ENCODE data around the gene NHEJ1. TPM values are rescaled to one million over a fixed set of nuclear protein-coding genes. Genes with fewer than 3 reads are reported as not detected.

NHEJ1 gene
- polyA plus RNA-seq, 1 of the 3 experiments (the other 2 are of a cell fraction): 16.3 TPM

DNA sequence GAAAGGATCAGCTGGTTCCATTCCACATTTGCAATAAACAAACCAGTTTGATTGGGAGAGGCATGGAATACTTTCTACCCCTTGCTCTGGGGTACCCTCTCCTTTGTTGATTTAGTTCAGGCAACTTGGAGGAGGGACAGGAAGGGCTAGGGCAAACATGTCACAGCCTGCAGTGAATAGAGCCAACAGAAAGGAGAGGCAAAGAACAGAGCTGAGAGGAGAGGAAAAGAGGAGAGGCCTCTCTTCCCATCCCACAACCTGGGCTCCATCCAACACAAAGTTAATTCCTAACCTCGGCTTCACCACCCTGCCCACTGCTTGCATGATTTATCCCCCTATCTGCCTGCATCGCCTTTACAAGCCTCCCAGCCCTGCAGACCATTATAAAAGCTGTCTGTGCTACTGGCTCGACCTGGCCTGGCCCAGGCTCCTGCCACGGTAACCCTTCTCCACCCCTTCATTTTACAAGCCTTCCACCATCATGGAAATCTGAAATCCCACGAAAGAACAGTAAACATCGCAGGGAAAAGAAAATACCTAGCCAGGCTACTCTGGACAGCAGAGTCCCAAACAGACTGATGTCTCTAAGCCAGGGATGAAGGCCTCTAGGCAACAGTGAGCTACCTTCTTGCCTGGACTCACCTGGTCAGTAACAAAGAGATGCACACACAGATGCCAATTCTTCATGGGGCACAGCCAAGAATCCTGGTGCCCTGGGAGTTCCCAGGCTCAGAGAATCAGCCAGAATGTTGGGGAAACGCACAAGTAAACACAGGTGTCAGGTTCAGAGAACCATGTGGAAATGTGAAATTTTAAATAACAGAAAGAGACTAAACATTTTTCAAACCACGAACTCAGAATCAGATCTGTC, 43.6 kb downstream of the NHEJ1 start:
- POLR2A ChIA-PET: no interaction called here
- no peak overlapping the region for H3K27ac ChIP-seq (ENCODE audit: low read depth in 2 of 2, low read length in 1 of 2)
- 89% methylated on average over 8 of the region's 8 CpGs for WGBS (ENCODE audit: low lambda C conversion rate)

DNA sequence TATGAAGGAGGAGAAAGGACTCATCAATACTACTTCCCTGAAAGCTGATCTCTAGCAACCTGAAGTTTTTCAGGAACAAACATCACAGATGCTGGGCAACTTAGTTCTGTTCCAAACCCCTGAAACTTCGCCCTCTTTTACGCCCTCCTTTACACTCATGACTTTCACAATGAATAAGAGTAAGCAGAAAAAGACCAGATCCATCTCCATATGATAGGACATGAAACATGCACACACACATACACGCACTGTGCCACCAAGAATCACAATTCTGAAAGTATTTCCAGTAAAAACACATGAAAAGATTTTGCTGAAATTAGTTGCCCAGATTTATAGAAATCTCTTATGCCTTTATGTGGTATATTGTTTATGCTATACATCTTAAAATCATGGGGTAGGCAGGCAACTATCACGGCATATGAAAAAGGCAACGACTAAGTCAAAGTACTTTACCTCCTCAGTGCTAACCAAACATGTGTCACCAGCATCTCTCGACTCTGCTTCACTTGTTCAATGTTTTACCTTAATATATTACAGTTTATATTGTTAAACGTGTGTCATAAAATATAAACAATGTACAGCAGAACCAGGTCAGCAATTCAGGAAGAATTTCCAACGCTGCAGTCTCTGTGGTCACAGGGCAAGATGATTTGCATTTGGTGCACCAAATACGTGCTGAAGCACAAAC, 47.8 kb downstream of the NHEJ1 start:
- no peak for DNase-seq
- 82% methylated on average over 9 of the region's 9 CpGs for WGBS (ENCODE audit: low lambda C conversion rate)
- Histone ChIP-seq H4K20me1 (ENCODE audit: insufficient read depth) (no peaks in the 10 kb centered on the region), H3K9me3 (no peaks in the 10 kb centered on the region), H3K27ac (ENCODE audit: low read depth in 2 of 2, low read length in 1 of 2) (no peak overlapping the region), H3F3A (replicated peaks; ENCODE audit: insufficient read depth) (no peaks in the 10 kb centered on the region), H3K4me1 (ENCODE audit: control insufficient read depth in 1 of 2, insufficient read depth in 2 of 2, low read depth in 1 of 2, low read length in 1 of 2) (no peaks in the 10 kb centered on the region), H3K36me3 (replicated peaks in 1 of 2; ENCODE audit: control insufficient read depth in 1 of 2, insufficient read depth in 2 of 2, low read length in 1 of 2) (no peaks in the 10 kb centered on the region), H3K79me2 (ENCODE audit: insufficient read depth) (no peaks in the 10 kb centered on the region; the same call in 1 of the 2 replicates), H3K4me2 (no peak overlapping the region), H3K9ac (no peak overlapping the region), H3K27me3 (ENCODE audit: insufficient read depth) (no peaks in the 10 kb centered on the region), H3K4me3 (ENCODE audit: low read depth in 2 of 2, low read length in 1 of 2) (no peak overlapping the region), H3K9me2 (no peaks in the 10 kb centered on the region), H2AFZ (ENCODE audit: low read depth) (no peak overlapping the region)
- TF ChIP-seq, protein P1, sequence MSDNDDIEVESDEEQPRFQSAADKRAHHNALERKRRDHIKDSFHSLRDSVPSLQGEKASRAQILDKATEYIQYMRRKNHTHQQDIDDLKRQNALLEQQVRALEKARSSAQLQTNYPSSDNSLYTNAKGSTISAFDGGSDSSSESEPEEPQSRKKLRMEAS (IDR thresholded peaks at IDR 0.05; ENCODE audit: low read depth): no peak
- TF ChIP-seq MXI1 (IDR thresholded peaks at IDR 0.05; ENCODE audit: low read depth, low read length): no peak
- TF ChIP-seq TEAD4 (IDR thresholded peaks at IDR 0.05; ENCODE audit: borderline replicate concordance, insufficient read depth): no peak
- no peak for TF ChIP-seq JUND (IDR thresholded peaks at IDR 0.05)
- no peak for TF ChIP-seq CHD2 (IDR thresholded peaks at IDR 0.05; ENCODE audit: low read length, partially characterized antibody)
- TF ChIP-seq SIN3A (IDR thresholded peaks at IDR 0.05; ENCODE audit: borderline replicate concordance, low read depth, low read length): no peak
- TF ChIP-seq YY1 (IDR thresholded peaks at IDR 0.05; ENCODE audit: low read depth): no peak
- TF ChIP-seq POLR2AphosphoS5 (IDR thresholded peaks at IDR 0.05; ENCODE audit: low read depth, low read length): no peak
- TF ChIP-seq, protein P2, sequence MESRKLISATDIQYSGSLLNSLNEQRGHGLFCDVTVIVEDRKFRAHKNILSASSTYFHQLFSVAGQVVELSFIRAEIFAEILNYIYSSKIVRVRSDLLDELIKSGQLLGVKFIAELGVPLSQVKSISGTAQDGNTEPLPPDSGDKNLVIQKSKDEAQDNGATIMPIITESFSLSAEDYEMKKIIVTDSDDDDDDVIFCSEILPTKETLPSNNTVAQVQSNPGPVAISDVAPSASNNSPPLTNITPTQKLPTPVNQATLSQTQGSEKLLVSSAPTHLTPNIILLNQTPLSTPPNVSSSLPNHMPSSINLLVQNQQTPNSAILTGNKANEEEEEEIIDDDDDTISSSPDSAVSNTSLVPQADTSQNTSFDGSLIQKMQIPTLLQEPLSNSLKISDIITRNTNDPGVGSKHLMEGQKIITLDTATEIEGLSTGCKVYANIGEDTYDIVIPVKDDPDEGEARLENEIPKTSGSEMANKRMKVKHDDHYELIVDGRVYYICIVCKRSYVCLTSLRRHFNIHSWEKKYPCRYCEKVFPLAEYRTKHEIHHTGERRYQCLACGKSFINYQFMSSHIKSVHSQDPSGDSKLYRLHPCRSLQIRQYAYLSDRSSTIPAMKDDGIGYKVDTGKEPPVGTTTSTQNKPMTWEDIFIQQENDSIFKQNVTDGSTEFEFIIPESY (IDR thresholded peaks at IDR 0.05; ENCODE audit: borderline replicate concordance, low read depth): no peak
- TF ChIP-seq MEF2A (IDR thresholded peaks at IDR 0.05; ENCODE audit: borderline replicate concordance, low read depth): no peak
- TF ChIP-seq NFIC (IDR thresholded peaks at IDR 0.05; ENCODE audit: borderline replicate concordance): no peak
- TF ChIP-seq RXRA (IDR thresholded peaks at IDR 0.05; ENCODE audit: borderline replicate concordance, low read depth): no peak
- no peak for TF ChIP-seq EP300 (IDR thresholded peaks at IDR 0.05; ENCODE audit: borderline replicate concordance in 1 of 2, low read depth in 1 of 2, low read length in 1 of 2)
- TF ChIP-seq FOSL2 (IDR thresholded peaks at IDR 0.05; ENCODE audit: borderline replicate concordance, low read depth): no peak
- TF ChIP-seq, protein P3, sequence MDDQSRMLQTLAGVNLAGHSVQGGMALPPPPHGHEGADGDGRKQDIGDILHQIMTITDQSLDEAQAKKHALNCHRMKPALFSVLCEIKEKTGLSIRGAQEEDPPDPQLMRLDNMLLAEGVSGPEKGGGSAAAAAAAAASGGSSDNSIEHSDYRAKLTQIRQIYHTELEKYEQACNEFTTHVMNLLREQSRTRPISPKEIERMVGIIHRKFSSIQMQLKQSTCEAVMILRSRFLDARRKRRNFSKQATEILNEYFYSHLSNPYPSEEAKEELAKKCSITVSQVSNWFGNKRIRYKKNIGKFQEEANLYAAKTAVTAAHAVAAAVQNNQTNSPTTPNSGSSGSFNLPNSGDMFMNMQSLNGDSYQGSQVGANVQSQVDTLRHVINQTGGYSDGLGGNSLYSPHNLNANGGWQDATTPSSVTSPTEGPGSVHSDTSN (IDR thresholded peaks at IDR 0.05): no peak
- TF ChIP-seq, protein P4, sequence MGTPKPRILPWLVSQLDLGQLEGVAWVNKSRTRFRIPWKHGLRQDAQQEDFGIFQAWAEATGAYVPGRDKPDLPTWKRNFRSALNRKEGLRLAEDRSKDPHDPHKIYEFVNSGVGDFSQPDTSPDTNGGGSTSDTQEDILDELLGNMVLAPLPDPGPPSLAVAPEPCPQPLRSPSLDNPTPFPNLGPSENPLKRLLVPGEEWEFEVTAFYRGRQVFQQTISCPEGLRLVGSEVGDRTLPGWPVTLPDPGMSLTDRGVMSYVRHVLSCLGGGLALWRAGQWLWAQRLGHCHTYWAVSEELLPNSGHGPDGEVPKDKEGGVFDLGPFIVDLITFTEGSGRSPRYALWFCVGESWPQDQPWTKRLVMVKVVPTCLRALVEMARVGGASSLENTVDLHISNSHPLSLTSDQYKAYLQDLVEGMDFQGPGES (IDR thresholded peaks at IDR 0.05; ENCODE audit: low read depth, low read length): no peak
- CTCF ChIA-PET: interaction anchor here (0.6 to 3.0 kb wide), 11 partner anchors 9 to 133 kb away, joined by 3 to 19 read pairs (median 4); no protein-coding TSS in a partner anchor
- POLR2A ChIA-PET: no interaction called here

More for the DNA sequence above, 43.6 kb downstream of the NHEJ1 start:
- H3K9me2 ChIP-seq: no peaks in the 10 kb centered on the region
- TF ChIP-seq TCF12 (IDR thresholded peaks at IDR 0.05): no peak
- no peak for TF ChIP-seq RFX5 (IDR thresholded peaks at IDR 0.05; ENCODE audit: low read length)
- TF ChIP-seq, protein P1 (IDR thresholded peaks at IDR 0.05; ENCODE audit: low read depth): no peak
- TF ChIP-seq NFIC (IDR thresholded peaks at IDR 0.05; ENCODE audit: borderline replicate concordance): no peak
- no peak for TF ChIP-seq POLR2AphosphoS5 (IDR thresholded peaks at IDR 0.05; ENCODE audit: low read depth, low read length)
- TF ChIP-seq EZH2phosphoT487 (IDR thresholded peaks at IDR 0.05; ENCODE audit: borderline replicate concordance, low read depth): no peak
- no peaks in the 10 kb centered on the region for H3K27me3 ChIP-seq (ENCODE audit: insufficient read depth)
- H3F3A ChIP-seq (replicated peaks; ENCODE audit: insufficient read depth): no peaks in the 10 kb centered on the region
- H3K4me3 ChIP-seq (ENCODE audit: low read depth in 2 of 2, low read length in 1 of 2): no peak overlapping the region
- H3K4me1 ChIP-seq (ENCODE audit: control insufficient read depth in 1 of 2, insufficient read depth in 2 of 2, low read depth in 1 of 2, low read length in 1 of 2): no peaks in the 10 kb centered on the region
- no peak overlapping the region for H3K4me2 ChIP-seq
- no peak overlapping the region for H2AFZ ChIP-seq (ENCODE audit: low read depth)
- CTCF ChIA-PET: interaction anchor here (1.5 to 11.9 kb wide), 15 partner anchors 12 to 265 kb away, joined by 3 to 238 read pairs (median 35); partner anchors contain the start of genes CRYBA2, IHH and NHEJ1
- H3K9ac ChIP-seq: no peak overlapping the region
- DNase-seq: no peak
- H3K79me2 ChIP-seq (ENCODE audit: insufficient read depth): no peaks in the 10 kb centered on the region; the same call in 1 of the 2 replicates
- no peaks in the 10 kb centered on the region for H4K20me1 ChIP-seq (ENCODE audit: insufficient read depth)
- no peaks in the 10 kb centered on the region for H3K36me3 ChIP-seq (replicated peaks in 1 of 2; ENCODE audit: control insufficient read depth in 1 of 2, insufficient read depth in 2 of 2, low read length in 1 of 2)
- H3K9me3 ChIP-seq: no peaks in the 10 kb centered on the region
